ENCODE results near the gene PRKAG2.
"Not testable (repeated sequence)": the region's sequence is repeated elsewhere in the genome, so short reads cannot be mapped to it uniquely, and the experiment has no call there.

The PRKAG2 gene

GRCh38 chr7:151876899-151877777 lies at the start of gene PRKAG2:
Gene PRKAG2, minus strand, starts transcription at chr7:151877115. Its CDS starts 495 bp downstream, at chr7:151876620.
- DNase-seq (ENCODE audit: low read depth, low spot score): no peak

GRCh38 chr7:151926336-151926712 lies 49.4 kb upstream of the PRKAG2 start:
- no peak overlapping the region for H3K27ac ChIP-seq
- DNase-seq (ENCODE audit: low read depth, low spot score): no peak

More at GRCh38 chr7:151876899-151877777, at the start of gene PRKAG2:
- H3K27ac ChIP-seq: no peak within 1 kb of the TSS

GRCh38 chr7:151925446-151926335 lies 48.8 kb upstream of the PRKAG2 start:
- H3K27ac ChIP-seq: no peak overlapping the region
- no peak for DNase-seq (ENCODE audit: low read depth, low spot score)

GRCh38 chr7:151924508-151924907 lies 47.6 kb upstream of the PRKAG2 start:
- DNase-seq (ENCODE audit: low read depth, low spot score): no peak
- H3K27ac ChIP-seq: no peak overlapping the region

GRCh38 chr7:151924001-151924400 lies 47.1 kb upstream of the PRKAG2 start:
- H3K27ac ChIP-seq: no peak overlapping the region

GRCh38 chr7:151923097-151923876 lies 46.4 kb upstream of the PRKAG2 start:
- no peak overlapping the region for H3K27ac ChIP-seq
- DNase-seq (ENCODE audit: low read depth, low spot score): no peak

More at GRCh38 chr7:151924001-151924400, 47.1 kb upstream of the PRKAG2 start:
- DNase-seq (ENCODE audit: low read depth, low spot score): no peak

GRCh38 chr7:151921451-151921850 lies 44.5 kb upstream of the PRKAG2 start:
- H3K27ac ChIP-seq: no peak overlapping the region
- no peak for DNase-seq (ENCODE audit: low read depth, low spot score)

GRCh38 chr7:151920488-151920887 lies 43.6 kb upstream of the PRKAG2 start:
- DNase-seq (ENCODE audit: low read depth, low spot score): no peak
- no peak overlapping the region for H3K27ac ChIP-seq

- DNase-seq (ENCODE audit: low read depth, low spot score): no peak
- no peak overlapping the region for H3K27ac ChIP-seq
These were observed 42.7 kb upstream of the PRKAG2 start for GRCh38 chr7:151919595-151919994.

GRCh38 chr7:151918510-151918843 lies 41.6 kb upstream of the PRKAG2 start:
- no peak overlapping the region for H3K27ac ChIP-seq
- DNase-seq (ENCODE audit: low read depth, low spot score): no peak

- no peak for DNase-seq (ENCODE audit: low read depth, low spot score)
- H3K27ac ChIP-seq: no peak overlapping the region
These were observed 41.0 kb upstream of the PRKAG2 start for GRCh38 chr7:151917791-151918509.

- H3K27ac ChIP-seq: no peak overlapping the region
- DNase-seq (ENCODE audit: low read depth, low spot score): no peak
These were observed 37.1 kb upstream of the PRKAG2 start for GRCh38 chr7:151914051-151914450.

GRCh38 chr7:151910655-151911054 lies 33.7 kb upstream of the PRKAG2 start:
- DNase-seq (ENCODE audit: low read depth, low spot score); H3K27ac ChIP-seq: not testable (repeated sequence)

- not testable (repeated sequence) for DNase-seq (ENCODE audit: low read depth, low spot score); H3K27ac ChIP-seq
These were observed 30.2 kb upstream of the PRKAG2 start for GRCh38 chr7:151907115-151907514.

- no peak for DNase-seq (ENCODE audit: low read depth, low spot score)
- H3K27ac ChIP-seq: no peak overlapping the region
These were observed 28.9 kb upstream of the PRKAG2 start for GRCh38 chr7:151905766-151906165.

- no peak for DNase-seq (ENCODE audit: low read depth, low spot score)
- H3K27ac ChIP-seq: no peak overlapping the region
These were observed 28.4 kb upstream of the PRKAG2 start for GRCh38 chr7:151905353-151905752.

GRCh38 chr7:151904270-151904669 lies 27.4 kb upstream of the PRKAG2 start:
- DNase-seq (ENCODE audit: low read depth, low spot score): no peak
- H3K27ac ChIP-seq: no peak overlapping the region

GRCh38 chr7:151903249-151904032 lies 26.5 kb upstream of the PRKAG2 start:
- no peak overlapping the region for H3K27ac ChIP-seq
- no peak for DNase-seq (ENCODE audit: low read depth, low spot score)

- H3K27ac ChIP-seq: no peak overlapping the region
- no peak for DNase-seq (ENCODE audit: low read depth, low spot score)
These were observed 25.4 kb upstream of the PRKAG2 start for GRCh38 chr7:151902311-151902710.

Measured in epithelial cell of prostate (primary cell).